Neural crest cell (in vitro differentiated cells): ENCODE data around the gene HAO1. TPM values are rescaled to one million over a fixed set of nuclear protein-coding genes. Genes with fewer than 3 reads are reported as not detected.

Source experiments
- DNase-seq: peaks from one replicate; pipeline ENCODE4 v3.0.0; 2021; ENCODE audit warnings: low read depth, mixed read lengths, low spot score
- H3K27ac Mint-ChIP-seq: one replicate; pipeline ENCODE4 v1.8.0; 2021; ENCODE audit warnings: mild to moderate bottlenecking, mixed read lengths; ENCODE audit not compliant: unreplicated experiment
- H3K27me3 Mint-ChIP-seq: 2 replicates; pipeline ENCODE4 v1.8.0; 2021; ENCODE audit warnings: low read depth, mild to moderate bottlenecking, mixed read lengths
- H3K36me3 Mint-ChIP-seq: 2 replicates; pipeline ENCODE4 v1.8.0; 2021; ENCODE audit warnings: low read depth, mild to moderate bottlenecking, mixed read lengths
- H3K4me1 Mint-ChIP-seq: 2 replicates; pipeline ENCODE4 v1.8.0; 2021; ENCODE audit warnings: mixed read lengths
- H3K4me3 Mint-ChIP-seq: one replicate; pipeline ENCODE4 v1.8.0; 2021; ENCODE audit warnings: mild to moderate bottlenecking, mixed read lengths
- H3K9me3 Mint-ChIP-seq: 2 replicates; pipeline ENCODE4 v1.8.0; 2021; ENCODE audit warnings: mixed read lengths
- total RNA-seq: library from RNA; stranded (reverse); gene quantifications from 2 replicates; pipeline ENCODE4 v1.2.1, GENCODE V29; 2021
- TF ChIP-seq, protein P1 (sequence below): fragments of 200-600 bp; sonication (generic); conservative IDR thresholded peaks from 2 replicates; pipeline ENCODE4 v1.5.0; 2021; ENCODE audit warnings: antibody characterized with exemption, mild to moderate bottlenecking

The HAO1 gene
- total RNA-seq, 1 donor from 2014 or later, result not detected

DNA sequence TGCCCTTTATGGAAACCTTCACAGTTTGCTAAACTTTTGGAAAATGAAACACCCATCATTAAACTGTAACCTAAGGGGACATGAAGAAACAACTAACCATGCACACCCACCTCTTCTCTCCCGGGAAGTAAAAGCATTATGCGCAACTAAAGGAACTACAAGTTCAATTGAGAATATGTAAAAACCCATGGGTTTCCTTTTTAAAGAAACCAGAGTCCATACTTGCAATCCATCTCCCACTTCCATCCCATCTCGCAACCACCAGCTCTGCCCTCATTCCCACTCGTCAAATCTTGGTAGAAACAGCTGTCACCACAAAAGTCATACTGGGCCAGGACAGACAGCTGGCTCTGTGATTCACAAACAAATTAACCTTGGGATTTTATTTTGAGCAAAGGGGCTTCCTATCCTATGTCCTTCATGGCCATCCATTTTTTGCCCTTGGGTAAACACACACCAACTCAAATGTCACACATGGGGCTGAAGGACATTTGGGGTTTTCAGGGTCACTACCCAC is 81.5 kb downstream of the HAO1 start:
- TF ChIP-seq, protein P1, sequence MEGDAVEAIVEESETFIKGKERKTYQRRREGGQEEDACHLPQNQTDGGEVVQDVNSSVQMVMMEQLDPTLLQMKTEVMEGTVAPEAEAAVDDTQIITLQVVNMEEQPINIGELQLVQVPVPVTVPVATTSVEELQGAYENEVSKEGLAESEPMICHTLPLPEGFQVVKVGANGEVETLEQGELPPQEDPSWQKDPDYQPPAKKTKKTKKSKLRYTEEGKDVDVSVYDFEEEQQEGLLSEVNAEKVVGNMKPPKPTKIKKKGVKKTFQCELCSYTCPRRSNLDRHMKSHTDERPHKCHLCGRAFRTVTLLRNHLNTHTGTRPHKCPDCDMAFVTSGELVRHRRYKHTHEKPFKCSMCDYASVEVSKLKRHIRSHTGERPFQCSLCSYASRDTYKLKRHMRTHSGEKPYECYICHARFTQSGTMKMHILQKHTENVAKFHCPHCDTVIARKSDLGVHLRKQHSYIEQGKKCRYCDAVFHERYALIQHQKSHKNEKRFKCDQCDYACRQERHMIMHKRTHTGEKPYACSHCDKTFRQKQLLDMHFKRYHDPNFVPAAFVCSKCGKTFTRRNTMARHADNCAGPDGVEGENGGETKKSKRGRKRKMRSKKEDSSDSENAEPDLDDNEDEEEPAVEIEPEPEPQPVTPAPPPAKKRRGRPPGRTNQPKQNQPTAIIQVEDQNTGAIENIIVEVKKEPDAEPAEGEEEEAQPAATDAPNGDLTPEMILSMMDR, result no peak
- peaks cover 4% of the 10 kb centered on the region for H3K4me1 Mint-ChIP-seq
- no peaks in the 10 kb centered on the region for H3K9me3 Mint-ChIP-seq
- no peak for DNase-seq
- no peak overlapping the region for H3K4me3 Mint-ChIP-seq
- no peaks in the 10 kb centered on the region for H3K36me3 Mint-ChIP-seq
- no peak overlapping the region for H3K27ac Mint-ChIP-seq
- peaks cover 2% of the 10 kb centered on the region for H3K27me3 Mint-ChIP-seq

DNA sequence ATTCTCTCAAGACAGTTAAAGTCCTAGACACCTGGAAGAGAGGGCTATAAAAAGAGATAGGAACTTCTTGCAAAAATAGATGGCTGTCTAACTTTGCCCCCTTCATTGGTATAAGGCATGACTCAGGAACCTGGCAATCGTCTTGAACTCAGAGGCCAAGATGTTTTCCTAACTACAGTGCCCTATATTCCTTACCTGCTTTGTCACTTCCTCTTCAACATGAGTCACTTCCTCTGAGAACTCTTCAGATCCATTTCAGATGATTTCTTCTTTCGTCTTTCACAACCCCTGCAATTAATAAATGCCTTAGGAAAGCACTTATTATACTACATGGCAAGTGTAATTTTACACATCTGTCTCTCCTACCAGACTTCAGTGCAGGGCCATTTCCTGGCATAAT is 83.5 kb downstream of the HAO1 start:
- H3K4me1 Mint-ChIP-seq, result peaks cover 12% of the 10 kb centered on the region
- H3K27me3 Mint-ChIP-seq, result peaks cover 2% of the 10 kb centered on the region
- no peak for DNase-seq
- H3K9me3 Mint-ChIP-seq, result no peaks in the 10 kb centered on the region
- TF ChIP-seq, protein P1, result no peak
- H3K4me3 Mint-ChIP-seq, result no peak overlapping the region
- no peak overlapping the region for H3K27ac Mint-ChIP-seq
- H3K36me3 Mint-ChIP-seq, result no peaks in the 10 kb centered on the region

DNA sequence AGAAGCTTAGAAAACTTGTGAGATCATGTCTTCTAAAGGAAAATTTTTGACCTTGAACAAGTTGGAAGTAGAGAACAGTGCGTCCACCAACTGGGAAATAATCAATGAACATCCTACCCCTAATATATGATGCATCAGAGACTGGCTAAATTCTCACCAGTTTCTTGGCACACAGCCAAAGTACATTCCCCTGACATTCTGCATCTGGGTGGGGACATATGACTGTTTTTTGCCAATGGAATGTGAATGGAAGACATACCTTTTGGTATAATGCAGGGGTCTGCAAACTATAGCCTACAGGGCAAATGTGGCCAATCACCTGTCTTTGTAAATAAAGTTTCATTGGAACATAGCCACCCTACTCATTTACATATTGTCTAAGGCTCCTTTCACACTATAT is 84.7 kb downstream of the HAO1 start:
- TF ChIP-seq, protein P1, result no peak
- peaks cover 20% of the 10 kb centered on the region for H3K4me1 Mint-ChIP-seq
- no peak for DNase-seq
- H3K36me3 Mint-ChIP-seq, result no peaks in the 10 kb centered on the region
- no peak overlapping the region for H3K27ac Mint-ChIP-seq
- H3K27me3 Mint-ChIP-seq, result peaks cover 2% of the 10 kb centered on the region
- H3K9me3 Mint-ChIP-seq, result no peaks in the 10 kb centered on the region
- H3K4me3 Mint-ChIP-seq, result no peak overlapping the region

DNA sequence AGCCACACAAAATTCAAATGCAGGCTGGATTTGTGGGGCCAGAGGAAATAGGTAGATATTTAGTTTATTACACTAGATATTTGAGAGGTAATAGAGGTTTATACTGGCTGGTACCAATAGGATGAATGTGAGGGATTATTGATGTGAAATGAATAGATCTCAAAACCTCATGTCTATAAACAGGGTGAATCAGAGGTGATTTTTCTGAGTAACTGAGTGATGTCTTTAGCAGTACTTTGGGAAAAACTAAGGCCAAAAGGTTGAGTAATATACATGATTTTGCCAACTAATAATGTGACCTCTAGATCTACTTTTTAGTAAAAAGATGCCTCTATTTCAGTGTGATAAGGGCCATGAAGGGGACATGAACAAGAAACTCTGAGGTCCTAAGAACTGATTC is 86.8 kb downstream of the HAO1 start:
- no peak for DNase-seq
- H3K27me3 Mint-ChIP-seq, result no peaks in the 10 kb centered on the region
- no peak overlapping the region for H3K4me3 Mint-ChIP-seq
- TF ChIP-seq, protein P1, result no peak
- no peaks in the 10 kb centered on the region for H3K9me3 Mint-ChIP-seq
- no peak overlapping the region for H3K27ac Mint-ChIP-seq
- peaks cover 16% of the 10 kb centered on the region for H3K4me1 Mint-ChIP-seq
- H3K36me3 Mint-ChIP-seq, result no peaks in the 10 kb centered on the region

DNA sequence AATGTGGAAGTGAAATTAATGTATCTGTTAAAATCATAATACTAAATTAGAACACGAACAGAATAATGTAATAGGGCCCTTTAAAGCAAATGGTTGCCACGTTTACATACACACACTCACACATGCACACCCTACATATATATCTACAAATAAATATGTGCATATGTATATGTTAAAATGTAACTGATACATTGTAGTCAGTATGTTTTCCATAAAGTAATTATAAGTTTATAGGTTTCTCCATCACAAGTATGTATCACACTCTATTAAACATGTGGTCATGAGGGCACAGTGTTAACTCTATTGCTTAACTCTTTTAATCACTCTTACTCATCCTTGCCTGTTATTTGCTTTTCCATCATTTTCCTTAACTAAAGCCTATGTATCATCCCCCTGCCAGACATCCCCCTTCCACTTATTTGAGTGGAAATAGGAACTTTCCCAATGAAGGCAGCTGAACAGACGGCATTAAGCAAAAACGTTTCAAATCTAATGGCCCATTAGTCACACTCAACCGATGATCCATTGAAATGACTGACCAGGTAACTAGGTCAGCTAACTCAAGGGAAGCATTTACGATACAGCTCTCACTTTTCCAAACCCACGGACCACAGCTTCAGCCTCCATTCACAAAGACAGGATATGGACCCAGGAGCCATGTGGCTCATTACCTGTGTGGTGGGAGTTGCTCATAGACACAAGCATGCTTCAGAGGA is 89.3 kb downstream of the HAO1 start:
- peaks cover 16% of the 10 kb centered on the region for H3K4me1 Mint-ChIP-seq
- no peak for DNase-seq
- no peaks in the 10 kb centered on the region for H3K9me3 Mint-ChIP-seq
- H3K27me3 Mint-ChIP-seq, result no peaks in the 10 kb centered on the region
- H3K36me3 Mint-ChIP-seq, result no peaks in the 10 kb centered on the region
- H3K4me3 Mint-ChIP-seq, result no peak overlapping the region
- H3K27ac Mint-ChIP-seq, result no peak overlapping the region
- TF ChIP-seq, protein P1, result no peak
